Fibroblast of villous mesenchyme (primary cell): ENCODE data around the gene STIM2. TPM values are rescaled to one million over a fixed set of nuclear protein-coding genes. Genes with fewer than 3 reads are reported as not detected.

Experiments used
- DNase-seq: peaks from one replicate; pipeline ENCODE4 v3.0.0-alpha.2; 2010; ENCODE audit warnings: low read depth
- H3K4me3 ChIP-seq: 2 replicates; pipeline ENCODE4 v1.5.1; 2011; ENCODE audit warnings: low read depth, mild to moderate bottlenecking, low read length
- total RNA-seq: library from RNA; depleted of rRNA; stranded (reverse); fragments of >200 nt; gene quantifications from 2 replicates; pipeline ENCODE4 v1.2.3, GENCODE V29; 2012
- TF ChIP-seq, protein P1 (sequence below): IDR thresholded peaks from 2 replicates; pipeline ENCODE4 v1.5.1; 2012; ENCODE audit warnings: low read depth, mild to moderate bottlenecking, low read length; ENCODE audit not compliant: insufficient read depth

STIM2 gene
- total RNA-seq, 1 donor = 21.6 TPM

DNA sequence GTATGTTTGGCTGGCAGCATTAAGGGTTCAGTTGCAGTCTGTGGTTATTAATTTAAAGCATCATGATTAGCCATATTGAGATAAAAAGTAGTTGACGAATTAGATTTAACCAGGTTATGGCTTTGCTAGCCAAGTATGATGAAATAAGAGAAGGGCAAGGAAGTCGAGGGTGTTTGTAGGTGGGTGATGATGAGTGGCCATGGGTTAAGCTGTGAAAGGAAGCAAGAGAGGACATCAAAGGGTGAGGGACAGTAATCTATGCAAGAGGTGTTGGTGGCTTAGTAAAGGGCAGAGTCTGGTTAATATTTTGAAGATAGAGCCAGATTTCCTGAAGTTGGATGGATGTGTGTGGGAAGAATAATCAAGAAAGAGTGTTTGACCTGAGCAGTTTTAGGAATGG, 44.5 kb downstream of the STIM2 start:
- DNase-seq = no peak
- H3K4me3 ChIP-seq = no peak overlapping the region
- TF ChIP-seq, protein P1, sequence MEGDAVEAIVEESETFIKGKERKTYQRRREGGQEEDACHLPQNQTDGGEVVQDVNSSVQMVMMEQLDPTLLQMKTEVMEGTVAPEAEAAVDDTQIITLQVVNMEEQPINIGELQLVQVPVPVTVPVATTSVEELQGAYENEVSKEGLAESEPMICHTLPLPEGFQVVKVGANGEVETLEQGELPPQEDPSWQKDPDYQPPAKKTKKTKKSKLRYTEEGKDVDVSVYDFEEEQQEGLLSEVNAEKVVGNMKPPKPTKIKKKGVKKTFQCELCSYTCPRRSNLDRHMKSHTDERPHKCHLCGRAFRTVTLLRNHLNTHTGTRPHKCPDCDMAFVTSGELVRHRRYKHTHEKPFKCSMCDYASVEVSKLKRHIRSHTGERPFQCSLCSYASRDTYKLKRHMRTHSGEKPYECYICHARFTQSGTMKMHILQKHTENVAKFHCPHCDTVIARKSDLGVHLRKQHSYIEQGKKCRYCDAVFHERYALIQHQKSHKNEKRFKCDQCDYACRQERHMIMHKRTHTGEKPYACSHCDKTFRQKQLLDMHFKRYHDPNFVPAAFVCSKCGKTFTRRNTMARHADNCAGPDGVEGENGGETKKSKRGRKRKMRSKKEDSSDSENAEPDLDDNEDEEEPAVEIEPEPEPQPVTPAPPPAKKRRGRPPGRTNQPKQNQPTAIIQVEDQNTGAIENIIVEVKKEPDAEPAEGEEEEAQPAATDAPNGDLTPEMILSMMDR = no peak

DNA sequence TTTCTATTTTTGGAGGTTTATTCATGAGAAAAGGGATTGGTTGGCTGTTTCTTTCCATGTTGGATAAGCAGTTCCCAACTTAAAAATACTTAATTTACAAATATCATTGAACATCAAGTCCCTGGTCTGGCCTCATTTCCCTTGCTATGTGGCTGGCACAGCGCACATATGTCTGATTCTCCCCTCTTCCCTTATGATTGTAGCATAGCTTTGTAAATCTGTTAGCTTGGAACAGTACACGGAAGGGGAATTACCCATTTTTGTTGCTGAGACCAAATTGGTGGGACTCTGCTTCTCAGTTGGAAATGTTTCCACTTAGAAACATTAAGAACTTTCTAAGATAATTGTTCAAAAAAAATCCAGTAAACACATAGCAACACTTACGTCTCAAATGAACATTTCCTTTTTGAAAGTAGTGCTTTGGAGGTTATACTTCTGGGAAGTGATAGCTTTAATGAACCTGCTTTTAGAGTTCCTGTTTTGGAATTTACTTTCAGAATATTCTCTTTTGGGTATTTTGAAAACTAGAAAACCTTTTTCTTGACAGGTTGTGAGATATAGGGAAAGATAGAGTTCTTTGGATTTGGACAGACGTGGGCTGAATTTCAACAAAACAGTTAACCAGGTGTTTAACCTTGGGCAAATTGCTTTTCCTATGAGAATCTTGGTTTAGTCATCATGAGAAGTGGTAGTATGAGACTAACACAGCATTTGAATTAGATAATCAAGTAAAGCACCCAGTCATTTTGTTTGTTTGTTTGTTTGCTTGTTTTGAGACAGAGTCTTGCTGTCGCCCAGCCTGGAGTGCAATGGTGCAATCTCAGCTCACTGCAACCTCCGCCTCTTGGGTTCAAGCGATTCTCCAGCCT, 47.3 kb downstream of the STIM2 start:
- H3K4me3 ChIP-seq = no peak overlapping the region
- DNase-seq = peak; percentile 14
- TF ChIP-seq, protein P1 = no peak

- H3K4me3 ChIP-seq = no peak overlapping the region
- TF ChIP-seq, protein P1 = no peak
- DNase-seq = peak; percentile 7
Measured at GRCh38 chr4:26909369-26909768, 48.7 kb downstream of the STIM2 start.

DNA sequence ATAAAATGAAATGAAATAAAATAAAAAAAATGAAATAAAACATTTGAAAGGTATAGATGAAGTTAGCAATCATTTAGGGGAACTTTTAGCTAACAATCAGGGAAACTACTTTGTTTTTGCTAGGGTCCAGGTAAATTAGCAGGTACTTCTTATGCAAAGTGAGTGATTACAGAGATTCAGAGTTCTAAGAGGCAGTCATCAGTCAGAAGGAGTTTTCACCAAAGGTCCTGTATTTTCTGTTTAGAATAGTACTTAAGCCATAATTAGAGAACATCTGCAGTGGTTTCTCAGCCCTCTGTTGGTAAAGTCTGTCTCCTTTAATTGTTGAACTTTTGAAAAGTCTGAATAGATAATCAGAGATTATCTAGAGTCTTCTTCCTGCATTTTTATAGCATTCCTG, 50.6 kb downstream of the STIM2 start:
- DNase-seq = no peak
- TF ChIP-seq, protein P1 = no peak
- no peak overlapping the region for H3K4me3 ChIP-seq

GRCh38 chr4:26912069-26912468, 51.4 kb downstream of the STIM2 start:
- DNase-seq = no peak
- no peak overlapping the region for H3K4me3 ChIP-seq
- TF ChIP-seq, protein P1 = no peak

DNA sequence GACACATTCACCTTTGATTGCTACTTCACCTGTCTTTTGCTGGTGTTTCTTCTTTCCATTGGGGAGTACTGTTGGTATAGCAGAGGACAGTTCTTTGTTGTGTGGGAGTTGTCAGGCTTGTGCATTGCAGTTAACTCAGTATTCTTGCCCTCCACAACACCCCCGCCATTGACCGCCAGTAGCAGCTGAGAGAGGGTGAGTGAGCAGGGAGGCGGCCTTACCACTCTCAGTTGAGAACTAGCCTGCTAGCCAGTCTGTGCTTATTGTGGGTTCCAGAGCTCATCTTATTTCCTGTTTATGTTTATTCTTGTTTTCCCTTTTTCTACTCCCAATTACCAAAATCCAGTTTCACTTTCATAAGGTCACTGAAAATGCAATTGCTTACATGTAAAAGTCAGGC, 52.2 kb downstream of the STIM2 start:
- DNase-seq = peak; percentile 30
- H3K4me3 ChIP-seq = no peak overlapping the region
- TF ChIP-seq, protein P1 = no peak
